ENCODE data around the gene SUPV3L1.

DNA sequence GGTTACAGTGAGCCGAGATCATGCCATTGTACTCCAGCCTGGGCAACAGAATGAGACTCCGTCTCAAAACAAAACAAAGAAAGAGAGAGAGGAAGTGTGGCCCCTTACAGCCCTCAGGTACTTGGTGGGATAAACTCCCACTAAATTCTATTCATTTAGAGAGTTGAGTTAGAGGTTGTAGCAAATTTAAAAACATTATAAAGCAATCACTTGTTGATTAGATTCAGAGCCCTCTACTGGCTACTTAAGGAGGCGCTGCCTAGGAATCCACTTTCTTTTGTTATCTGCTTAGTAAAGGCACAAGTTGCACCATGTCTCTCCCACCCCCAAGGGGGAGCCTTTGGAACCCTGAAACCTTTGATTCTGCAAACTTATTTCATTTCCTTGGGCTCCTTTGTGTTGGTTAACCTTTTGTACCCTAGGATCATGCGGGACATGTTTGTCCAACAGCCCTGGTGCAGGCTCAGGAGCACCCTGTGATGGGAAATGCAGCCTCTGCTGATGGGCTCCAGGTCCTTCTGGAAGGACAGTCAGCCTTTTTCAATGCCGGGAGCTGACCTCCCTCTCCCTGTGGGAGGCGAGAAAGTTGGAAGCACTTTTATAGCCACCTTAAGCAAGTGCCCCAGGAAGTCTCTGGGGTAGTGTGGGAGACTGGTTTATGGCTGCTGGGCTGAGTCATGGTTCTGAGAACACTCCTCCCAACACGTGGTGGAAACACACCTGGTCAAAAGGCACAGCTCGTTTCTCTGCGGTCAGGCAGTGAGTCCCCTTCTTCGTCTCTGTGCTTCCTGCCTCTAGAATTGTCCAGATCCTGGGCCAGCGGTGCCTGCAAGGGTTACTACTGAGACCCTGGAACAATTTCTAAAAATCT is 42.4 kb downstream of the SUPV3L1 start:
- TF ChIP-seq, protein P1, sequence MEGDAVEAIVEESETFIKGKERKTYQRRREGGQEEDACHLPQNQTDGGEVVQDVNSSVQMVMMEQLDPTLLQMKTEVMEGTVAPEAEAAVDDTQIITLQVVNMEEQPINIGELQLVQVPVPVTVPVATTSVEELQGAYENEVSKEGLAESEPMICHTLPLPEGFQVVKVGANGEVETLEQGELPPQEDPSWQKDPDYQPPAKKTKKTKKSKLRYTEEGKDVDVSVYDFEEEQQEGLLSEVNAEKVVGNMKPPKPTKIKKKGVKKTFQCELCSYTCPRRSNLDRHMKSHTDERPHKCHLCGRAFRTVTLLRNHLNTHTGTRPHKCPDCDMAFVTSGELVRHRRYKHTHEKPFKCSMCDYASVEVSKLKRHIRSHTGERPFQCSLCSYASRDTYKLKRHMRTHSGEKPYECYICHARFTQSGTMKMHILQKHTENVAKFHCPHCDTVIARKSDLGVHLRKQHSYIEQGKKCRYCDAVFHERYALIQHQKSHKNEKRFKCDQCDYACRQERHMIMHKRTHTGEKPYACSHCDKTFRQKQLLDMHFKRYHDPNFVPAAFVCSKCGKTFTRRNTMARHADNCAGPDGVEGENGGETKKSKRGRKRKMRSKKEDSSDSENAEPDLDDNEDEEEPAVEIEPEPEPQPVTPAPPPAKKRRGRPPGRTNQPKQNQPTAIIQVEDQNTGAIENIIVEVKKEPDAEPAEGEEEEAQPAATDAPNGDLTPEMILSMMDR (conservative IDR thresholded peaks at IDR 0.05; ENCODE audit: low read depth, low read length) = peak; percentile 82
- TF ChIP-seq EZH2 (IDR thresholded peaks at IDR 0.05; ENCODE audit: borderline replicate concordance, low read depth, low read length, poor library complexity, severe bottlenecking) = no peak
